HEK293 (cell line): ENCODE data around the gene ATE1.
A peak's percentile ranks its signal among the peaks of the same experiment; 100 is the strongest.

Experiments
- CTCF ChIA-PET: fragments of 350-600 bp; formaldehyde crosslinking; extraction: SDS; loops from one replicate; lab custom pipeline; 2021; ENCODE audit warnings: antibody characterized with exemption; lab: Yijun Ruan, JAX
- POLR2A ChIA-PET: fragments of 300-600 bp; formaldehyde crosslinking; extraction: SDS; loops from one replicate; lab custom pipeline; 2020; ENCODE audit warnings: antibody characterized with exemption, inconsistent platforms; lab: Yijun Ruan, JAX
- H3K27ac ChIP-seq: fragments of 200-500 bp; sonication (Bioruptor generic); 2 replicates; pipeline ENCODE4 v1.5.1; 2014; ENCODE audit warnings: low read depth, low read length, control low read depth, inconsistent platforms; ENCODE audit errors: extremely low read depth
- H3K36me3 ChIP-seq, 2 experiments: fragments of 200-500 bp in 1 of 2; sonication (Bioruptor generic) in 1 of 2; 1 replicate in 1 of 2; 2 replicates in 1 of 2; pipeline ENCODE4 v1.5.1; 2014 to 2017; ENCODE audit warnings: inconsistent platforms in 2 of 2, low read length in 2 of 2; ENCODE audit not compliant: control insufficient read depth in 2 of 2, insufficient read depth in 1 of 2
- H3K4me1 ChIP-seq: fragments of 200-500 bp; sonication (Bioruptor generic); 2 replicates; pipeline ENCODE4 v1.5.1; 2014; ENCODE audit warnings: mild to moderate bottlenecking, low read length, inconsistent platforms; ENCODE audit not compliant: control insufficient read depth, insufficient read depth
- H3K4me3 ChIP-seq: 2 replicates; pipeline ENCODE4 v1.5.1; 2011; ENCODE audit warnings: low read depth, mild to moderate bottlenecking, control low read depth, low read length, moderate library complexity
- H3K9me3 ChIP-seq: fragments of 200-500 bp; sonication (Bioruptor generic); 2 replicates; pipeline ENCODE4 v1.5.1; 2014; ENCODE audit warnings: low read depth, low read length, inconsistent platforms; ENCODE audit not compliant: control insufficient read depth, insufficient read depth
- BCL11B ChIP-seq: fragments of 450-650 bp; formaldehyde crosslinking; IDR thresholded peaks from 2 replicates; pipeline ENCODE4 v1.5.1; 2016; ENCODE audit warnings: low read depth, missing biosample characterization, missing genetic modification characterization
- FEZF1 ChIP-seq: fragments of 450-650 bp; formaldehyde crosslinking; IDR thresholded peaks from 2 replicates; pipeline ENCODE4 v1.5.1; 2016; ENCODE audit warnings: missing biosample characterization, missing genetic modification characterization
- GLIS1 ChIP-seq: fragments of 450-650 bp; formaldehyde crosslinking; IDR thresholded peaks from 2 replicates; pipeline ENCODE4 v1.5.1; 2016; ENCODE audit warnings: missing biosample characterization, missing genetic modification characterization
- IKZF3 ChIP-seq: fragments of 450-650 bp; IDR thresholded peaks from 2 replicates; pipeline ENCODE4 v1.5.0; 2018; ENCODE audit warnings: missing biosample characterization, mild to moderate bottlenecking, missing genetic modification characterization, moderate library complexity
- KLF1 ChIP-seq: fragments of 450-650 bp; formaldehyde crosslinking; IDR thresholded peaks from 2 replicates; pipeline ENCODE4 v1.5.1; 2016; ENCODE audit warnings: missing biosample characterization, missing genetic modification characterization
- KLF16 ChIP-seq: fragments of 450-650 bp; formaldehyde crosslinking; IDR thresholded peaks from 2 replicates; pipeline ENCODE4 v1.5.1; 2017; ENCODE audit warnings: missing biosample characterization, missing genetic modification characterization
- ZBTB10 ChIP-seq: fragments of 450-650 bp; formaldehyde crosslinking; IDR thresholded peaks from 2 replicates; pipeline ENCODE4 v1.5.1; 2016; ENCODE audit warnings: missing biosample characterization, missing genetic modification characterization
- ZBTB8A ChIP-seq: fragments of 450-650 bp; formaldehyde crosslinking; IDR thresholded peaks from 2 replicates; pipeline ENCODE4 v1.5.1; 2016; ENCODE audit warnings: missing biosample characterization, missing genetic modification characterization
- ZFP37 ChIP-seq: fragments of 450-650 bp; formaldehyde crosslinking; IDR thresholded peaks from 2 replicates; pipeline ENCODE4 v1.5.1; 2016; ENCODE audit warnings: missing biosample characterization, missing genetic modification characterization
- ZIC2 ChIP-seq: fragments of 450-650 bp; formaldehyde crosslinking; IDR thresholded peaks from 2 replicates; pipeline ENCODE4 v1.5.1; 2016; ENCODE audit warnings: missing biosample characterization, missing genetic modification characterization
- ZNF155 ChIP-seq: fragments of 450-650 bp; formaldehyde crosslinking; IDR thresholded peaks from 2 replicates; pipeline ENCODE4 v1.5.1; 2016; ENCODE audit warnings: missing biosample characterization, missing genetic modification characterization
- ZNF174 ChIP-seq: fragments of 450-650 bp; formaldehyde crosslinking; IDR thresholded peaks from 2 replicates; pipeline ENCODE4 v1.5.0; 2017; ENCODE audit warnings: missing biosample characterization, mild to moderate bottlenecking, missing genetic modification characterization
- ZNF202 ChIP-seq: fragments of 450-650 bp; formaldehyde crosslinking; IDR thresholded peaks from 2 replicates; pipeline ENCODE4 v1.5.1; 2016; ENCODE audit warnings: missing biosample characterization, missing genetic modification characterization, borderline replicate concordance
- ZNF37A ChIP-seq: fragments of 450-650 bp; IDR thresholded peaks from 2 replicates; pipeline ENCODE4 v1.5.1; 2018; ENCODE audit warnings: missing biosample characterization, missing genetic modification characterization
- ZNF48 ChIP-seq: fragments of 450-650 bp; formaldehyde crosslinking; IDR thresholded peaks from 2 replicates; pipeline ENCODE4 v1.5.1; 2016; ENCODE audit warnings: missing biosample characterization, missing genetic modification characterization
- ZNF514 ChIP-seq: fragments of 450-650 bp; formaldehyde crosslinking; IDR thresholded peaks from 2 replicates; pipeline ENCODE4 v1.5.1; 2016; ENCODE audit warnings: missing biosample characterization, missing genetic modification characterization
- ZNF530 ChIP-seq: fragments of 450-650 bp; formaldehyde crosslinking; IDR thresholded peaks from 2 replicates; pipeline ENCODE4 v1.5.1; 2016; ENCODE audit warnings: low read depth, missing biosample characterization, missing genetic modification characterization
- ZNF555 ChIP-seq: fragments of 450-650 bp; formaldehyde crosslinking; conservative IDR thresholded peaks from 2 replicates; pipeline ENCODE4 v1.5.1; 2017; ENCODE audit warnings: missing biosample characterization, mild to moderate bottlenecking, missing genetic modification characterization, inconsistent platforms
- ZNF560 ChIP-seq: fragments of 450-650 bp; formaldehyde crosslinking; IDR thresholded peaks from 2 replicates; pipeline ENCODE4 v1.5.1; 2017; ENCODE audit warnings: missing biosample characterization, missing genetic modification characterization, borderline replicate concordance
- ZNF561 ChIP-seq: fragments of 450-650 bp; IDR thresholded peaks from 2 replicates; pipeline ENCODE4 v1.5.1; 2018; ENCODE audit warnings: missing biosample characterization, missing genetic modification characterization, borderline replicate concordance
- ZNF624 ChIP-seq: fragments of 450-650 bp; formaldehyde crosslinking; IDR thresholded peaks from 2 replicates; pipeline ENCODE4 v1.5.1; 2017; ENCODE audit warnings: missing biosample characterization, missing genetic modification characterization
- ZNF639 ChIP-seq: fragments of 450-650 bp; formaldehyde crosslinking; IDR thresholded peaks from 2 replicates; pipeline ENCODE4 v1.5.1; 2016; ENCODE audit warnings: missing biosample characterization, missing genetic modification characterization
- ZSCAN16 ChIP-seq: fragments of 450-650 bp; formaldehyde crosslinking; IDR thresholded peaks from 2 replicates; pipeline ENCODE4 v1.5.1; 2016; ENCODE audit warnings: missing biosample characterization, missing genetic modification characterization
- ZXDB ChIP-seq: fragments of 450-650 bp; formaldehyde crosslinking; IDR thresholded peaks from 2 replicates; pipeline ENCODE4 v1.5.1; 2016; ENCODE audit warnings: missing biosample characterization, missing genetic modification characterization
- TF ChIP-seq, protein P1 (sequence below): fragments of 450-650 bp; formaldehyde crosslinking; IDR thresholded peaks from 2 replicates; pipeline ENCODE4 v1.5.1; 2017; ENCODE audit warnings: missing biosample characterization, missing genetic modification characterization
- TF ChIP-seq, protein P2 (sequence below): IDR thresholded peaks from 2 replicates; pipeline ENCODE4 v1.6.1; 2011; ENCODE audit warnings: mild to moderate bottlenecking, low read depth, low read length, borderline replicate concordance

ATE1 gene

DNA sequence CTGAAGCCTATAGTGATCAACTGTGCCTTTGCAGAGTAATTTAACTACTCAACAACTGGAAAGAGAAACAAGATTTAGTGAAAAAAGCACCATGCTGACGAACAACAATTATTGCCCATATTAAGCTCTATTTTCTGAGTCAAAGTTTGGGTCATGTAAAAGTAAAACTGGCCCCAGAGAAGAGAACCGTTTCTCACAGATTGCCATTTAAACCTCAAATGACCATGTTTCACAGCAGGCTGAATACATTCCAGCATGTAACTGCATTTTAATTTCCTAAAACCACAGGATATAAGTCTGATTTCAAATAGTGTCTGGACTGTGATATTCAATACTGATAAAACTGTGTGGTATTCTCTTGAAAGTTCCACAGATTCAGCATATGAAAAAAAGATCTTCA, 140.7 kb downstream of the ATE1 start:
- CTCF ChIA-PET = interaction anchor here (0.6 kb wide), 1 partner anchor 12 kb away, joined by 3 read pairs; no protein-coding TSS in a partner anchor
- H3K4me1 ChIP-seq = peaks cover 11% of the 10 kb centered on the region
- no peak overlapping the region for H3K4me3 ChIP-seq
- no peak for TF ChIP-seq ZNF514 (tag by site-specific recombination)
- TF ChIP-seq ZNF37A (tag by site-specific recombination) = no peak
- peak; percentile 30 for TF ChIP-seq ZIC2
- TF ChIP-seq ZFP37 (tag by site-specific recombination) = no peak
- no peak for TF ChIP-seq ZNF155
- no peak for TF ChIP-seq IKZF3 (tag by site-specific recombination)
- TF ChIP-seq KLF1 (tag by site-specific recombination) = no peak
- TF ChIP-seq ZBTB8A (tag by site-specific recombination) = no peak
- no peak for TF ChIP-seq ZNF202 (tag by site-specific recombination)
- no peak for TF ChIP-seq ZNF174 (tag by site-specific recombination)
- TF ChIP-seq ZBTB10 (tag by site-specific recombination) = no peak
- TF ChIP-seq ZNF561 (tag by site-specific recombination) = no peak
- TF ChIP-seq ZNF639 (tag by site-specific recombination) = no peak
- TF ChIP-seq, protein P1, sequence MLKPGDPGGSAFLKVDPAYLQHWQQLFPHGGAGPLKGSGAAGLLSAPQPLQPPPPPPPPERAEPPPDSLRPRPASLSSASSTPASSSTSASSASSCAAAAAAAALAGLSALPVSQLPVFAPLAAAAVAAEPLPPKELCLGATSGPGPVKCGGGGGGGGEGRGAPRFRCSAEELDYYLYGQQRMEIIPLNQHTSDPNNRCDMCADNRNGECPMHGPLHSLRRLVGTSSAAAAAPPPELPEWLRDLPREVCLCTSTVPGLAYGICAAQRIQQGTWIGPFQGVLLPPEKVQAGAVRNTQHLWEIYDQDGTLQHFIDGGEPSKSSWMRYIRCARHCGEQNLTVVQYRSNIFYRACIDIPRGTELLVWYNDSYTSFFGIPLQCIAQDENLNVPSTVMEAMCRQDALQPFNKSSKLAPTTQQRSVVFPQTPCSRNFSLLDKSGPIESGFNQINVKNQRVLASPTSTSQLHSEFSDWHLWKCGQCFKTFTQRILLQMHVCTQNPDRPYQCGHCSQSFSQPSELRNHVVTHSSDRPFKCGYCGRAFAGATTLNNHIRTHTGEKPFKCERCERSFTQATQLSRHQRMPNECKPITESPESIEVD (tag by site-specific recombination) = peak; percentile 75
- TF ChIP-seq FEZF1 (tag by site-specific recombination) = 0 out of 2 replicates have a peak, but pooled peaks have one; percentile 19
- no peak for TF ChIP-seq ZNF48 (tag by site-specific recombination)
- TF ChIP-seq ZSCAN16 (tag by site-specific recombination) = no peak
- TF ChIP-seq, all 188 proteins: peak for 3
- no peak overlapping the region for H3K27ac ChIP-seq
- H3K9me3 ChIP-seq = no peaks in the 10 kb centered on the region
- POLR2A ChIA-PET = no interaction called here
- H3K36me3 ChIP-seq = no peaks in the 10 kb centered on the region; a peak in 1 of 3 replicates

DNA sequence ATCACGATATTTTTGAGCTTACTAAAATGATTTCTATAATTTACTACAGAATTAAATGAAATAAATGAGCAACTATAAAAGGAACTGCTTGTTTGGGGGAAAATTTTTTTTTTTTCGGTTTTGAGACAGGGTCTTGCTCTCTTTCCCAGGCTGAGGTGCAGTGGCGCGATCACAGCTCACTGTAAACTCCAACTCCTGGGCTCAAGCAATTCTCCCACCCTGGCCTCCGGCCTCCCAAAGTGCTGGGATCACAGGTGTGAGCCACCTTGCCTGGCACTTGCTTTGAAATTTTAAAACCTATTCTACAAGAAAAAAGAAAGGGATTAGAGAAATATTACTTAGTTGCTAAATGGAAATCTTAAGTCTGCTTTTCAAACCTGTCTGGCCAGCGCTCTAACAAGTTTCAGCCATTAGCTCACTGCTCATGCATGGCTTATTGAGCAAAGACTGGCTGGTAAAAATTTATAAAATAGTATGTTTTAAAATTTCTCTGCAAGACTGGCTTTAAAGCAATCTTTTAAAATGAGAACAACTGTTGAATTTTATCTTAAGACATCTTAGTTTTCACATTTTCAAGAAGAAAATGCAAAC, 144.0 kb downstream of the ATE1 start:
- Histone ChIP-seq H3K36me3 (no peaks in the 10 kb centered on the region), H3K9me3 (no peaks in the 10 kb centered on the region), H3K27ac (no peak overlapping the region), H3K4me1 (peaks cover 10% of the 10 kb centered on the region), H3K4me3 (no peak overlapping the region)
- POLR2A ChIA-PET = no interaction called here
- TF ChIP-seq KLF16 (tag by site-specific recombination) = no peak
- no peak for TF ChIP-seq ZNF530 (tag by site-specific recombination)
- TF ChIP-seq ZNF560 (tag by site-specific recombination) = no peak
- no peak for TF ChIP-seq ZNF561 (tag by site-specific recombination)
- TF ChIP-seq BCL11B (tag by site-specific recombination) = no peak
- TF ChIP-seq, protein P2, sequence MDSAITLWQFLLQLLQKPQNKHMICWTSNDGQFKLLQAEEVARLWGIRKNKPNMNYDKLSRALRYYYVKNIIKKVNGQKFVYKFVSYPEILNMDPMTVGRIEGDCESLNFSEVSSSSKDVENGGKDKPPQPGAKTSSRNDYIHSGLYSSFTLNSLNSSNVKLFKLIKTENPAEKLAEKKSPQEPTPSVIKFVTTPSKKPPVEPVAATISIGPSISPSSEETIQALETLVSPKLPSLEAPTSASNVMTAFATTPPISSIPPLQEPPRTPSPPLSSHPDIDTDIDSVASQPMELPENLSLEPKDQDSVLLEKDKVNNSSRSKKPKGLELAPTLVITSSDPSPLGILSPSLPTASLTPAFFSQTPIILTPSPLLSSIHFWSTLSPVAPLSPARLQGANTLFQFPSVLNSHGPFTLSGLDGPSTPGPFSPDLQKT = no peak
- no peak for TF ChIP-seq ZNF624
- TF ChIP-seq ZXDB (tag by site-specific recombination) = no peak
- TF ChIP-seq ZNF555 = no peak
- TF ChIP-seq GLIS1 (tag by site-specific recombination) = no peak
- CTCF ChIA-PET = interaction anchor here (0.7 to 1.5 kb wide), 2 partner anchors 11 to 34 kb away, joined by 3 to 4 read pairs; no protein-coding TSS in a partner anchor
